PC-3 (cell line): Measurements from ENCODE around the gene ASPSCR1.

Experiments used
- CTCF ChIP-seq: fragments of 300-600 bp; sonication (generic); conservative IDR thresholded peaks from 2 replicates; pipeline ENCODE4 v1.5.1; 2017; ENCODE audit warnings: antibody characterized with exemption, low read depth, mild to moderate bottlenecking, low read length
- EZH2 ChIP-seq: fragments of 300-600 bp; sonication (generic); IDR thresholded peaks from one replicate; pipeline ENCODE4 v1.6.1; 2017; ENCODE audit warnings: antibody characterized with exemption, mild to moderate bottlenecking, low read length; ENCODE audit not compliant: unreplicated experiment
- EZH2phosphoT487 ChIP-seq: fragments of 300-600 bp; sonication (generic); IDR thresholded peaks from 2 replicates; pipeline ENCODE4 v1.6.1; 2018; ENCODE audit warnings: mild to moderate bottlenecking, antibody characterized with exemption, low read length, borderline replicate concordance

DNA sequence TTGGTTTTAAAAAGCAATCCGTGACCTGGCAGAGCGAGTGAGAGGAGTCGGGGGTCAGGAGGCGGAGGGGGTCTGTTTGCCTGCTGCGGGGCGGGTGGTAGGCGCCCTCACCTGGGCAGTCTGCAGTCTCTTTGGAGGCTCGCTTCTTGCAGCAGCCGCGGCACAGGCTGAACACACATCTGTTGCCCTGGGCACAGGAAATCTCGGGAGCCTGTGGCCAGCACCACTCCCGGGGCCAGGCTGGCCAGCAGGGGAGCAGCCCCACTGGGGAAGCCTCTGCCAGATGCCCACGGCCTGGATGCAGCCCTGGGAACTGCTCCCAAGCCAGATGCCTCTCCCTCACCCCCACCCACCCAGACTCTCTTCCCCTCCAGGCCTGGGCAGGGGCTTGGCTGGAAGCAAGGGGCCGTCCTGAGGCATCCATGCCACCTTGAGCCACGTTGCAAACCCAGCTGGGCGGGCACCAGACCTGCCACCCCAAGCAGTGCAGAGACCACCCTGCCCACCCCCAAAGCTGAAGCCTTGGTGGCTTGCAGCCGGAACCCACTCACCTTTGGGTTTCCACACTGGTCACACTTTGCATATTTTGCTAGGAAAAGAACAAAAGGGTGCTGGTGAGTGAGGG lies 80.9 kb downstream of the ASPSCR1 start:
- TF ChIP-seq CTCF (no peak), EZH2 (no peak), EZH2phosphoT487 (no peak)
